GDM1 (cell line): ENCODE data around the gene TMC4.
"Not testable (repeated sequence)": the region's sequence is repeated elsewhere in the genome, so short reads cannot be mapped to it uniquely, and the experiment has no call there.

Experiments used
- DNase-seq: peaks from one replicate; lab custom pipeline; 2025; lab: John Stamatoyannopoulos, UW

TMC4 gene

DNA sequence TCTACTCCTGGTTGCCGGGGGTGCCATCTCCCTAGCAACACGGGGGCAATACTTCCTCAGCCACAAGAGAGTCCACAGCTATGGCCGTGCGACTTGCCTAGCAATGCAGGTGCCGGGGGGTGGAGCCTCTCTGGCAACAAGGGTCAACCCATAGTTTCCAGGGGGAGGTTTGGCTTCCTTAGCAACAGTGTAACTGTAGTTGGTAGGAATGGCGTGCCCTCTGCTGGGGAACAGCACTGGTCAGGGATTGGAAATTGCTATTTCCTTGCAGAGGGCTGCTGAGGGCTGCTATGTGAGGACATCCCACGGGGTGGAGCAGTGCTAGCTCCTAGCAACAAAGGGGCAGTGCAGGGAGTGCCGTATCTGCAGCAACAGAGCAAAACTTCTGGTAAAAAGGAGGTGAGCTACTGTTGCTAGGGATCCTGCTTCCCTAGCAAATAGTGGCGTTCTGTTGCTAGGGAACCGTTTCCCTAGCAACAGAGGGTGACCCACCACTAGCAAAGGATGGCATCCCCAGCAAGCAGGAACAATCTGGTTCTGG, 7.0 kb upstream of the TMC4 start:
- DNase-seq = no peak

DNA sequence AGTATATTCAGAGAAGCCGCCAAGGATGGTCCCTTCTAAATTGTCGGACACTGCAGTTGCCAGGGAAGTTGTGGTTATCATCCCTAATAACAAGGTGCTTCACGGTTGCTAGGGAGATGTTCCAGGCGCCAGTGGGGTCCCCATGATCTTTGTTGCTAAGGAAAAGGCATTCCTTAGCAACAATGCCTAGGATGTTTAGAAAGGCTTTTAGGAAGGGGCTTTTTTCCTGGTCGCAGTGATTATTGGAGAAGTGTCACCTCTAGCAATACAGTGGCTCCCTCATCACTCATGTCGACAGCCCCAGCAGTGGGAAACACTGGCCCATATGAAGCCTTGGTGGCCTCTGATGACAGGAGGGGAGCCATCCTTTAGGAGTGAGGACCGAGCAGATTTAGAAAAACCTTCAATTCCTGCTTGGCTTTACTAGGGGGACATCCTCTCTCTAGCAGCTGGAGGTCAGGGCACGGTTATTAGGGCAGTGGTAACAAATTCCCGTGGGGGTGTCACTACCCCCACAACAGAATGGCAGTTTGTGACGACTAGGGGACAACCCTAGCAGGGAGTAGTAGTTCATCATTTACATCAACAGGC, 6.4 kb upstream of the TMC4 start:
- no peak for DNase-seq

DNA sequence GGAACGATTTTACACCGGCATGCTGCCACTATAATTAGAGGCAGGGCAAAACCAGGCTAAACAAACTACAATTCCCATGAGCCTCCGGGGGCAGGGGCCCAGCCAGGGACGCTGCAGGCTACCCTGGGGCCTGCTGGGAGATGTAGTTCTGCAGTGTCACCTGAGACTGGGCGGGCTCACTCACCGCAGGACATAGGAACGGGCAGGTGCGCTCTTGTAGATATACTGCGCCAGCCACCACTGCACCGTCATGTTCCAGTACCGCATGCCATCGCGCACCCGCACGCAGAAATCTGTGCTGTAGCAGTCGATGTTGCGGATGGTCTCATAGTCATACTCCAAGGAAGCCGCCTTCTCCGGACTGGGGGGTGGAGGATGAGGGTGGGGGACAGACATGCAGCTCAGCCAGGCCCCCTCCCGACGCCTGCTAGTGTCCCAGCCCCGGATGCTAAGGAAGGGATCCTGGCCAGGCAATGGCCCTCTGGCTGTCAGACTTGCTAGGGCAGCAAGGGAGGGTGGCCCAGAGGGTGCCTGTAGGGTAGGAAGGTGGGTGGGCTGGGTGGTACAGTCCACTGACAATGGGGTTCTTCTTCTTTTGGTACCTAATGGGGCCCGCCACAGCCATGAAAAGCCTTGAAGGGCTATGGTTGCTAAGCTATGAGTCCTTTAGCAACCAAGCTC, 5.8 kb upstream of the TMC4 start:
- no peak for DNase-seq

DNA sequence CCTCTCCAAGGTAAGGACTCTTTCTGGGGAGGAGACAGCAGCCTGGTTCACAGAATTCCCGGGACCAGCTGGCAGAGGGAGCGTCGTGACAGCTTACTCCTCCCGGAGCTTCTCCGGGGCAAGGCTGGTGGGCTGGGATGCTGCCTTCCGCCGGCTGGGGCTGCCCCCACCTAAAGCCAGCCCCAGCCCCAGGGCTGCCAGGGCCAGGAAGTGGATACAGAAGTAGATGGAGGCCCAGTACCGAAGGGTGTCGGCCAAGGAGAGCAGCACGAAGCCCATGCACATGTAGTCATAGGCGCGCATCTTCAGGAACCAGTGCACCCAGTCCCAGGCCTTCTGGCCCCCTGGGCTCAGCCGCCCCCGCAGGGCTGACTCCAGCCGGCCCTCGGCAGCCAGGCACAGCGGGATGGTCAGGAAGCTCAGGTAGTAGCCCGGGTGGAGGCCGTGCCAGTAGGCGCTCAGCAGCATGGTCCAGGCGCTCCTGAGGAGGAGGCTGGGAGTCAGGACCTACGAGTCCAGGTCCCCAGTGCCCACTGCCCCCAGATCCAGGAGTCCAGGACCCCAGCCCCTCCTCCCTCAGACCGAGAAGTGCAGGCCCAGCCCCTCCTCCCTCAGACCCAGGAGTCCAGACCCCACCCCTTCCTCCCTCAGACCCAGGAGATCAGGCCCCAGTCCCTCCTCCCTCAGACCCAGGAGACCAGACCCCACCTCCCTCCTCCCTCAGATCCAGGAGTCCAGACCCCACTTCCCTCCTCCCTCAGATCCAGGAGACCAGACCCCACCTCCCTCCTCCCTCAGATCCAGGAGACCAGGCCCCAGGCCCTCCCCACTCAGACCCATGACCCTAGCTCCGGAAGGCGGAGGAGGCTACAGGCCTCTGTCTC, 1.2 kb upstream of the TMC4 start:
- DNase-seq = no peak

DNA sequence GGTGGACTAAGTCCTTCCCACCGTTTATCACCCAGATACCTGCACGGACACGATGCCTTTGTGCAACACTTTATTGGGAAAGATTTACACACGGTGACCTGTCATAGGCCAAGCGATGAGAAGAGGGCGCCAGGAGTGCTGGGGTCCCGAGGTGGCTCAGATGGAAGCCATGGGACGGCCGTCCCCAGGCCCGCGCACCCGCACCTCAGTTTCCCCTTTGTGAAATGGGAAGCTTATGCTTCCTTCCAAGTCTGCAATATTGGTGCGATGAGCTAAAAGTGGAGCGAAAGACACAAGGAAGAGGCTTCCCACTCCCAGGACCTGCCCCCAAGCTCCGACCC, 369 bp upstream of the TMC4 start:
- DNase-seq = no peak

DNA sequence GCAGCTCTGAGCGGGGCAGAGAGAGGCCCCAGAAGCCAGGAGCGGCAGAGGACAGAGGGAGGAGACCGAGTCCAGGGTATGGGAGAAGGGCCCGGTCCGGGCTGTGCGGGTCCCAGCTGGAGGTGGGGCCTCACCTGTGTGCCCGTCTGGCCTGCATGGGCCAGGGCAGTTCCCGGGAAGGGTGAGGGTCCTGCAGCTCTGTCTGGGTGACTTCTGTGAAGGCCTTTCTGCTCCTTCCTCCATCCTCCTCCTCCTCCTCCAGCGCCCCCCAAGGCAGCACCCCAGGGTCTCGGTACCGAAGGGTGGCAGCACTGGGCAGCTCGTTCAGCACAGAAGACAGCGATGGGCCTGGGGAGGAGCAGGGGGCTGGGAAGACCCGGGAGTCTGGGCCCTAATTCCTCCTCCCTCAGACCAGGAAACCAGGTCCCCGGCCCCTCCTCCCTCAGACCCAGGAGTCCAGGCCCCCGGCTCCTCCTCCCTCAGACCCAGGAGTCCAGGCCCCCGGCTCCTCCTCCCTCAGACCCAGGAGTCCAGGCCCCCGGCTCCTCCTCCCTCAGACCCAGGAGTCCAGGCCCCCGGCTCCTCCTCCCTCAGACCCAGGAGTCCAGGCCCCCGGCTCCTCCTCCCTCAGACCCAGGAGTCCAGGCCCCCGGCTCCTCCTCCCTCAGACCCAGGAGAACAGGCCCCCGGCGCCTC, 1.1 kb downstream of the TMC4 start:
- not testable (repeated sequence) for DNase-seq

DNA sequence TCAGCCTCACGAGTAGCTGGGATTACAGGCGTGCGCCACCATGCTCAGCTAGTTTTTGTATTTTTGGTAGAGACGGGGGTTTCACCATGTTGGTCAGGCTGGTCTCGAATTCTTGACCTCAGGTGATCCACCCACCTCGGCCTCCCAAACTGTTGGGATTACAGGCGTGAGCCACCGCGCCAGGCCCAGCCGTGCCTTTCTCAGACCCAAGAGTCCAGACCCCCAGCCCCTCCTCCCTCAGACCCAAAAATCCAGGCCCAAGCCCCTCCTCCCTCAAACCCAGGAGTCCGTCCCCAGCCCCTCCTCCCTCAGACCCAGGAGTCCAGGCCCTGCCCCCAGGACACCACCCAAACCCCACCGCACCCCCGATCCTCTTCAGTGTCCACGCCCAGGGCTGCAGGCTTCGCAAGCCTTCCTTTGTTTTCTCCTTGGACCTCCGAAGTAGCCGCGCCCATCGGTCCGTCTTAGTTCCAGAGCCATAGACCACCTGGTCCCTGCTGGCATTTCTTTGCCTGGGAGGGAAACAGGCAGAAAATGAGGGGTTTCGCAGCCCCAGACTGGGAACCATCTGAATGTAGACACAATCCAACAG, 3.7 kb downstream of the TMC4 start:
- DNase-seq = no peak

DNA sequence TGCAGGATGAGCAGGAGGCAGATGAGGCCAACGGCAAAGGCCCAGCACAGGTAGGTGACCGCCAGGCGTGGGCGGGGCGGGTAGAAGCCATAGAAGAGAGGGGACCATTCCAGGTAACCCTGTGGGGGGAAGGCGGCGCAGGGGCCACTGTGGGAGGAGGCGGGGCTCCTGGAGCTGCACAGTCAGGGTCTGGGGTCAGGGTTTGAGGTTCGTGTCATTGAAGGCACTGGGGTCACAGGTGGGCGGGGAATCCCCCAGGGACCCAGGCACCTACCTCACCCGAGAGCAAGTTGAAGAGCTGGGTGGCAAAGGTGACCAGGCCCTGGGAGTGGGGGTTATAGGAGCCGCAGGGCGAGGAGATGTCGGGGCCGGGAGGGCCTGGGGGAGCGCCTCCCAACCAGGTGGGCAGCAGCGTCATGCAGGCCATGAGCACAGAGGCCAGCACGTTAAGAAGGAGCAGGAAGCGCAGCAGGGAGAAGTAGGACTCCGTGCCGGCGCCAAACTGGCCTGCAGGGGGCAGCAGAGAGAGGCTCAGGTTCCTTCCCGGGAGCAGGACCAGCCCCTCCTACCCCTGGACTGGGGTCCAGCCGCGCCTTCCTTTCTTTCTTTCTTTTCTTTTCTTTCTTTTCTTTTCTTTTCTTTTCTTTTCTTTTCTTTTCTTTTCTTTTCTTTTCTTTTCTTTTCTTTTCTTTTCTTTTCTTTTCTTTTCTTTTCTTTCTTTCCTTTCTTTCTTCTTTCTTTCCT, 4.6 kb downstream of the TMC4 start:
- DNase-seq = peak; percentile 78

DNA sequence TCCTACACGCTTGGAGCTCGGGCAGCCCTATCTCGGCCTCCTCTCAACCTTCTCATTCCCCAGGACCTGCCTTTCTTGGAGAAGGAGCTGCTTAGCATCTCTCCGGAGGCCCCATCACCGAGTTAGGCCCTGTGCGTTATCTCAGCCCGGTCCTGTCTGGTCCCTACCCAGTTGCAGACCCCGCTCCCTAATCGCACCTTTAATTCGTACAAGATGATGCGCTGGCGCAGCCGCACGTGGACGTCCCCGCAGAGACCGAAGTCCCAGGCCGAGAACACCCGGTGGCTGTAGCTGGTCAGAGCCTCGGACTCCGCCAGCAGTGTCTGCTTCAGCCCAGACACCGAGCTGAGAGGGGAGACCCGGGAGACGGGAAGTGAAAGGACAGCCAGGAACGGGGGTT, 7.7 kb downstream of the TMC4 start:
- DNase-seq = no peak

DNA sequence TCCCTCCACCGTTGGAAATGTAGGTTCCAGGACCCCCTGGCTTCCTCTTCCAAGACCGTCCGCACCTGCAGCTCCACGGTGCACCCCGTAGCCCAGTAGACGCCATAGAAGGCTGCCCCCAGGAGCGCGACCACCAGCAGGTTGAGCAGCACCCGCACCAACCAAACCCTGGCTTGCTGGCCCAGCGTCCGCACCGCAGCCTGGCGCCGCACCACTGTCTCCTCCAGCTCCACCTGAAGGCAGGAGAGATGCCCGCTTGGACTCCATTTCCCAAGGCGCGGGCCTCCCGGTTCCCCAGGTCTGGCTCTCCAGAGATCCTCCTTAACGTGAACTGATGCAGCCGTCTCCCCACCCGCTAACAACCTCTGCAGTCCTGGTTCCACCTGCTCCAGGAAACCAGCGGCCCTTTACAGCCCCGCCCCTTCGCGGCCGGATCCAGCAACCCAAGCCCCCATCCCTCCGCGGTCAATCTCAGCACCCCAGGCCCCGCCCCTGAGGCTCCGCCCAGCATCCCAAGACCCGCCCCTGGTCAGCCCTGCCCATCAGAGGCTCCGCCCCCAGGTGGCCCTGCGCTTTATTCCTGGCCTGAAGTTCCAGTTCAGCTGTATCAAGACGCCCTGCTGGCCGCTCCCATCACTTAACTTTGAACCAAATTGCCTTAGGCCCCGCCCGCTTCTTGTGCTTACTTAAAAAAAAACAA, 8.4 kb downstream of the TMC4 start:
- DNase-seq = no peak

DNA sequence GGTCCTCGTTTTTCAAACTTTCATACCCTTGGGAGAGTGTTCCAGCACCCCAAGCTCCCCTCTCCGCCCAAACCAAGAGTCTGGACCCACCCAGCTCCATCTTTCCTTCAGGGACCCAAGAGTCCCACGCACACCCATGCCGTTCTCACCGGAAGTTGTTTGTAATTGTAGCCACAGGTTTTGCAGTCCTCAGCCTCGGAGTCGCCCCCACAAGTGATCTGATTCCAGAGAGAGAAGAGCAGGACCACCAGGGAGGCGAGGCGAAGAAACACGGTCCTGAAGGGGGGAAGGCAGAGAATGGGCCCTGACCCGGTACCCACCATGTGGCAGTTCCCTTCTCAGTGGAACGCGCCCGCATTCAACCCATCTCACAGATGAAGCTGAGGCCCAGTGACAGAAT, 10.1 kb downstream of the TMC4 start:
- DNase-seq = no peak

DNA sequence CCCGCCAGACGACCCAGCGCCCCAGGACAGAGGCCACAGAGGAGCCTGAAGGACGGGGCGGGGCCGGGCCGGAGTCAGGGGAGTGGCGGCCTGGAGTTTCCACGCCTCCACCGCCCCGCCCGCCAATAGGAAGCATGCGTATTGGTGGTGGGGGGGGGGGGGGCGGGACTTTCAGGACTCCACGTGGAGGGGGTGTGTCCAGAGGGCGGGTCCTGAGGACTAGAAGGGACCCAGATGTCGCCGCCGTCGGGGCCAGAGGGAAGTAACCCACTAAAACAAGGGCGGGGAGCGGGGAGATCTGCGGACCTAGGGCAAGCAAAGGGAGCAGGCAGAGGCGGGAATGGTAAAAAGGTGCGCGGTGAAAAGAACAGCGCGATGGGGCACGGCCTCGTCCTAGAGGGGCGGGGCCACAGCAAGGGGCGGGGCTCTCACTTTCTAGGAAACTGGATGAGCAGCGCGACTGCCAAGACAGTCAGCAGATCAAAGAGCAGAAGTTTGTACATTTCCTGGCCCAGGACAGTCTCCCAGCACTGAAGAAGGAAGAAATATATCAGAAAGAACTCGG, 10.6 kb downstream of the TMC4 start:
- DNase-seq = peak; percentile 80

DNA sequence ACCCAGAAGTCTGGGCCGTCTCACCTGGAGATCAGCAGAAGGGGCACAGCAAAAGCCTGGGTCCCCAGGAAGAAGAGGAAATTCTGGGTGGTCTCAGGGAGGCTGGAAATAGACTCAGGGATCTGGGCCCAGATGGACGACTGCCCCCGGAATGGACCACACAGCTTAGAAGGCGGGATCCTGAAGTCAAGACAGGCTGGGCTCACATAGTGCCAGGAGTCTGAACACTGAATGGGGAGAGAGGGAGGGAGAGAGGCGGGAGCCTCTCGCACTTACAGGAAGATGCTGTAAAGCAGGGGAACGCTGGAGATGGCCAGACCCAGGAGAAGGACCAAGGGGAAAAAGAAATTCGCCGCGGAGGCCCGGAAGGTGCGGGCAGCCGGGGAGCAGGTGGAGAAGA, 12.1 kb downstream of the TMC4 start:
- no peak for DNase-seq

DNA sequence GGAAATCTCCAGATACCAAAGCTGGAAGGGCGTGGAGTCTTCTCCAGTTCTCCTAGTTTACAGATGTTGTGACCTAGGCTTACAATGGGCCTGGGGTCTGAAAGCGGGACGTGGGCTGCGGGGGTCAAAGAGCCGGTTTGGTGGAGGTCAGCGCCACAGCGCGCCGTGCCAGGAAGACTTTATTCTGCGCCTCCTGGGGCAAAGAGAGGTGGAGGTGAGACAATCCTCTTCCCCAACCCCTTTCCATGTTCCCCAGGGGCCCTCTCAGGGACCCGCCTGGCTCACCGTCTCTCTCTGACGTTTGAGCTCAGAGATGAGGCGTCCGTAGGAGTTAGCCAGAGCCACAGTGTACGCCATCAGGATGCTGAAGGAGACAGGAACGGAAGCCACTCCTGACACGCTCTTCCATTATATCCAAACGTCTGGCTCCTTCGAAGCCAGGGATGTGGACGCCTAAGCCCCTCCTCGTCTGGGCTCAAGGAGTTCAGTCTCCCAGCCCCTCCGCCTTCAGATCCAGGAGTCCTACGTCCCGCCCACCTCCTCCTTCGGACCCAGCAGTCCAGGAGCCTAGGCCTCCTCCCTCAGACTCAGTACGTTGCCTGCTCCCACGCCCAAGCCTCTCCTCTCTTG, 12.7 kb downstream of the TMC4 start:
- no peak for DNase-seq

DNA sequence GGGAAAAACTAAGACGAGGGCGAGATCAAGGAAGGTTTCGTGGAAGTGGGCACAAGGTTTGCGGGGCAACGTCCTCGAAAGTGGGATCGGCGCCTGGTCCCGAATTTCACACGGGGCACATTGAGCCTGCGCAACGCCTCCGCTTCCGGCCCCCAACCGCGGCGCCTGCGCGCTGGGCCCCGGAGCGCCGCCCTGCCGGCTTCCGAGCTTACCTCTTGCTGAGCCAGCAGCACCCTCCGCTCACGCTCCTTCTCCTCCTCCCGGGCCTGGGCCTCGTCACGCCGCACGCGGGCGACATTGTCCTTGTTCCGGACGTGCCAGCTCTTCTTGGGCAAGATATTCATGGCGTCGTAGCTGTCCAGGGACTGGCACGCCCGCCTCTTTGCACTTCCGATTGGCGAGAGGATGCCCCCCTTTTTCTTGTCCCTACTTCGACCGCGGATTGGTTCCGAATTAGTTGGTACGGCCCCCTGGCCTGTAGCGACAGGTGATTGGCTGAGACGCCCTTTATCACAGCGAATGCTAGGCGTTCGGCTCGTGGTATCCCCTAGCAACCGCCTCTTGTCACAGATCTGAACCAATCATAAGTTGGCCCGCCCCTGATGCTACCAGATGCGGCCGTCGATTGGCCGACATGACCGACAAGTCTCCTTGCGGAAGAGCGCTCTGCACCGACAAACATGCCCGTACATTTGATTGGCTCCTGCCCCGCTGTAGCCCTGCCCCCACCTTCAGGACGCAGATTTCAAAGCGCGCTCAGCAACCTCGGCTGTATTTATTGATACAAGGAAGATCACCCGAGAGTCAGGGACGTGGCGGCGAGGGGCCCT, 13.4 kb downstream of the TMC4 start, which contains the start of gene LENG1:
Gene LENG1 (minus strand): TSS at position 370 of the 830 bp plus-strand sequence. CDS start 26 bp downstream, at position 344.
- DNase-seq = peak; percentile 100

DNA sequence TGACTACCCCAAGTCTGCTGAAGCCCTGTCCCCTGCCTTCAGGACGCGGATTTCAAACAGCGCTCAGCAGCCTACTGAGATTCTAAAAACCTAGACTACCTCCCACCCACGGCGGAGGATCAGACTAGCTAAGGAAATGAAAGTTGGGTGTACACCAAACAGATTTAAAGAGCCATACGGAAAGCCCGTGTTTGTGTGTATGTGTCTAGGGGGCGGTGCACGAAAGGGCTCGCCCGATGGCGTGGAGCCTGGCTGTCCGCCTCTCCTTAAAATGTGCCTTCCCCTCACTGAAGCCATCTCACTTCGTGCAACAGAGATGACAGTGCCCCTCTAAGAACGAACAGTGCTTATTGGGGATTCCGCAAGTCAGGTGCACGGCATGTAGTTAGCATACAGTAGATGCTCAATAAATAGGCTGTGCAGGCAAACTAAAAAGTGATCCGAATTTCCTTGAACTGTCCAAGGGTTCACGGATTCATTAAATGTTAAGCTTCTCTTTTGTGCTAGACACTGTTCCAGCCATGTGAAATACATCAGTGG, 14.1 kb downstream of the TMC4 start:
- DNase-seq = no peak

DNA sequence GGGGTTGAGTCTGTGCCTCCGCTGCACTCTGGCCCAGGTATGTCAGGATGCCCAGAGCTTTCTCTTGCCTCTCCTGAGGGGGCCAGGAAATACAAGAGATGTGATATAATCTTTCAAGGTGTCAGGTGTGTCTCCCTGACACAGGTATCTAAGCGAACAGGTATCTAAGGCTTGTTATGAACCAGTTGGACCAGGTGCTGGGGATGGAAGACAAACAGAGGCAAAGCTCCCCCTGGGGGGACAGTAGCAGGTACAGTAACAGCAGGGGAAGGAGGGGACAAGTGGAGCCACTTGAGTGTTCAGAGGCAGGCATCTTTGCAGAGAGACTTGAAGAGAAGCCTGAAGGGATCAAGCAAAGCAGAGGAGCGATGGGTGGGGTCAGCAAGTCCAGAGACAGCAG, 16.0 kb downstream of the TMC4 start:
- no peak for DNase-seq

DNA sequence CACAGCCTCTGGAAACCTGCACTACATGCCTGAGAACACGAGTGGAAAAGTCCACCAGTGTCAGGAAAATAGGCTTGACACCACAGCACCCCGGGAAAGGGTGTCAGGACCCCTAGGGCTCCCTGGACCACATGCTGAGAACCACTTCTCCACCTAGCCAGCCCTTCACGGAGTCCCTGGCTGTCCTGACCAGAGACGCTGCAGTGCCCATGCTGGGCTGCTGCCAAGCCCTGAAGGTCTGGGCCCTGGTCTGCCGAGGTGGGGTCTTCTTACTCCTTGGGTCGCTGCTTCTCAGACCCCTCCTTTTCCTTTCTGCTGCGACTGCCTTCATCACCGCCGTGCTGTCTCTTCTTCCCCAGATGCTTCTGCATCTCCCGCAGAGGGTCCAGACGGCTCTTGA, 16.5 kb downstream of the TMC4 start:
- no peak for DNase-seq
